HepG2 (cell line): ENCODE measurements around the gene CXCR2. TPM values are rescaled to one million over a fixed set of nuclear protein-coding genes. Genes with fewer than 3 reads are reported as not detected.

Experiments
- ATAC-seq: fragments of 200-7000 bp; cut with Tn5 transposase; 3 replicates; pipeline ENCODE4 v1.9.1; 2020; ENCODE audit warnings: mild to moderate bottlenecking, moderate library complexity
- BruUV-seq: library from RNA; stranded (reverse); fragments of 400-500 nt; replicated peaks from 2 replicates; lab custom pipeline; 2021; lab: Mats Ljungman, UMichigan
- CTCF ChIA-PET: fragments of 300-600 bp; formaldehyde crosslinking; extraction: SDS; loops from one replicate; lab custom pipeline; 2021; ENCODE audit warnings: low total read pairs, inconsistent platforms, low intra/inter-chr PET ratio; lab: Yijun Ruan, JAX
- POLR2A ChIA-PET: fragments of 350-600 bp; sonication (Branson Sonifier 250); formaldehyde crosslinking; loops from one replicate; lab custom pipeline; 2020; ENCODE audit warnings: antibody characterized with exemption, inconsistent platforms; lab: Yijun Ruan, JAX
- DNase-seq: peaks from one replicate; pipeline ENCODE4 v3.0.0-alpha.2; 2015; ENCODE audit warnings: low spot score
- FAIRE-seq: peaks from 3 replicates; lab custom pipeline; 2011; peaks lifted over from hg19 to GRCh38; lab: Jason Lieb, UNC
- H2AFZ ChIP-seq: one replicate; pipeline ENCODE4 v1.6.1; 2011; ENCODE audit warnings: low read length, inconsistent platforms
- H3K27ac ChIP-seq: fragments of 300-600 bp; 3 replicates; pipeline ENCODE4 v1.8.0; 2011; ENCODE audit warnings: mixed run types, mild to moderate bottlenecking, mixed read lengths, low read length, inconsistent platforms; ENCODE audit not compliant: insufficient read depth; ENCODE audit errors: extremely low read length
- H3K27me3 ChIP-seq, 2 experiments: fragments of 200-600 bp in 1 of 2; 2 replicates in 1 of 2; 3 replicates in 1 of 2; pipeline versions ENCODE4 v1.6.0 to v1.8.0; 2011; ENCODE audit warnings: low read length in 2 of 2, mild to moderate bottlenecking in 2 of 2, moderate library complexity in 2 of 2, inconsistent platforms in 1 of 2; ENCODE audit not compliant: insufficient read depth in 2 of 2, control insufficient read depth in 1 of 2
- H3K36me3 ChIP-seq, 2 experiments: fragments of 200-600 bp in 1 of 2; replicated peaks in 1 of 2; 2 replicates in 1 of 2; 3 replicates in 1 of 2; pipeline versions ENCODE4 v1.5.1 to v1.8.0; 2011; ENCODE audit warnings: low read length in 2 of 2, inconsistent platforms in 1 of 2; ENCODE audit not compliant: insufficient read depth in 2 of 2, control insufficient read depth in 1 of 2
- H3K4me1 ChIP-seq: 2 replicates; pipeline ENCODE4 v1.5.1; 2012; ENCODE audit warnings: low read length, inconsistent platforms; ENCODE audit not compliant: insufficient read depth
- H3K4me2 ChIP-seq: 2 replicates; pipeline ENCODE4 v1.6.0; 2011; ENCODE audit warnings: low read depth, low read length, inconsistent platforms
- H3K4me3 ChIP-seq, 3 experiments: fragments of 200-600 bp in 1 of 3; sonication (generic), shearing (Covaris generic) in 1 of 3; replicated peaks in 1 of 3; 2 replicates each; pipeline ENCODE4 v1.5.1; 2011 to 2016; ENCODE audit warnings: low read length in 3 of 3, inconsistent platforms in 2 of 3, low read depth in 2 of 3, mild to moderate bottlenecking in 2 of 3, control low read depth in 1 of 3, mixed read lengths in 1 of 3; ENCODE audit not compliant: insufficient read depth in 1 of 3
- H3K79me2 ChIP-seq: one replicate; pipeline ENCODE4 v1.6.1; 2011; ENCODE audit warnings: low read length, inconsistent platforms; ENCODE audit not compliant: insufficient read depth
- H3K9ac ChIP-seq: 2 replicates; pipeline ENCODE4 v1.6.0; 2011; ENCODE audit warnings: mild to moderate bottlenecking, low read depth, low read length, inconsistent platforms; ENCODE audit not compliant: insufficient read depth
- H3K9me3 ChIP-seq: 2 replicates; pipeline ENCODE4 v1.5.1; 2012; ENCODE audit warnings: mild to moderate bottlenecking, low read length
- H4K20me1 ChIP-seq: 2 replicates; pipeline ENCODE4 v1.6.0; 2011; ENCODE audit warnings: inconsistent platforms, mild to moderate bottlenecking, low read length, moderate library complexity; ENCODE audit not compliant: insufficient read depth
- DNMT1 ChIP-seq: sonication (generic); formaldehyde crosslinking; IDR thresholded peaks from 2 replicates; pipeline ENCODE4 v1.5.1; 2020; ENCODE audit warnings: mild to moderate bottlenecking, missing genetic modification reagents
- DR1 ChIP-seq: sonication (generic); formaldehyde crosslinking; IDR thresholded peaks from 2 replicates; pipeline ENCODE4 v1.8.0; 2021; ENCODE audit warnings: mild to moderate bottlenecking, missing genetic modification reagents, inconsistent platforms
- ETV5 ChIP-seq: IDR thresholded peaks from 2 replicates; pipeline ENCODE4 v1.6.1; 2018; ENCODE audit warnings: missing biosample characterization, missing genetic modification reagents, inconsistent platforms, borderline replicate concordance
- HMGA1 ChIP-seq: sonication (generic); formaldehyde crosslinking; conservative IDR thresholded peaks from 2 replicates; pipeline ENCODE4 v1.4.0; 2020; ENCODE audit warnings: missing genetic modification reagents
- HNRNPLL ChIP-seq: fragments of 200-400 bp; formaldehyde crosslinking; IDR thresholded peaks from 2 replicates; pipeline ENCODE4 v1.6.1; 2017; ENCODE audit warnings: mild to moderate bottlenecking, low read depth, low read length; ENCODE audit not compliant: poor library complexity, severe bottlenecking
- JUNB ChIP-seq: sonication (generic); formaldehyde crosslinking; IDR thresholded peaks from 2 replicates; pipeline ENCODE4 v1.8.0; 2022; ENCODE audit warnings: missing genetic modification reagents, mild to moderate bottlenecking, borderline replicate concordance
- KDM5A ChIP-seq: fragments of 200-600 bp; sonication (generic); IDR thresholded peaks from 2 replicates; pipeline ENCODE4 v1.7.0; 2018; ENCODE audit warnings: antibody characterized with exemption, mild to moderate bottlenecking, low read length, borderline replicate concordance
- KDM6A ChIP-seq: IDR thresholded peaks from 2 replicates; pipeline ENCODE4 v1.6.1; 2016; ENCODE audit warnings: low read depth
- PCBP1 ChIP-seq: fragments of 200-400 bp; formaldehyde crosslinking; IDR thresholded peaks from 2 replicates; pipeline ENCODE4 v1.6.1; 2017; ENCODE audit warnings: mild to moderate bottlenecking, low read depth, low read length, borderline replicate concordance
- POGZ ChIP-seq: sonication (generic); formaldehyde crosslinking; IDR thresholded peaks from 2 replicates; pipeline ENCODE4 v1.4.0; 2020; ENCODE audit warnings: mild to moderate bottlenecking, missing genetic modification reagents
- ZFP82 ChIP-seq: sonication (generic); formaldehyde crosslinking; IDR thresholded peaks from 2 replicates; pipeline ENCODE4 v1.5.1; 2020; ENCODE audit warnings: mild to moderate bottlenecking, missing genetic modification reagents, borderline replicate concordance
- ZNF207 ChIP-seq: fragments of 450-650 bp; IDR thresholded peaks from 2 replicates; pipeline ENCODE4 v1.6.1; 2016; ENCODE audit warnings: antibody characterized with exemption, borderline replicate concordance
- ZNF367 ChIP-seq: sonication (generic); formaldehyde crosslinking; IDR thresholded peaks from 2 replicates; pipeline ENCODE4 v1.4.0; 2020; ENCODE audit warnings: missing genetic modification reagents, borderline replicate concordance
- ZNF720 ChIP-seq: sonication (generic); formaldehyde crosslinking; IDR thresholded peaks from 2 replicates; pipeline ENCODE4 v1.4.0; 2020; ENCODE audit warnings: missing genetic modification reagents
- ZNF746 ChIP-seq: sonication (generic); formaldehyde crosslinking; IDR thresholded peaks from 2 replicates; pipeline ENCODE4 v1.8.0; 2022; ENCODE audit warnings: mild to moderate bottlenecking, missing genetic modification reagents
- WGBS: methylation state at CpG from one replicate; pipeline ENCODE4 v1.1.6; 2017; ENCODE audit warnings: low lambda C conversion rate; 5-methylcytosine and 5-hydroxymethylcytosine counted together
- in situ Hi-C: cut with HindIII; loops from 2 replicates; pipeline ENCODE4 v1.10.0; 2017; ENCODE audit warnings: low pct_unique_long_range_greater_than_20kb; ENCODE audit not compliant: extremely low pct_ligation_motif_present
- intact Hi-C: fragments of 100-400 bp; cut with micrococcal nuclease; formaldehyde crosslinking; loops from one replicate; pipeline ENCODE4 v1.10.0; 2022; ENCODE audit not compliant: unreplicated experiment
- polyA plus RNA-seq, 8 experiments: library from polyadenylated mRNA; depleted of rRNA in 3 of 8; stranded (reverse) in 7 of 8; unstranded in 1 of 8; fragments of >200 nt; fragmentation: Illumina TruSeq in 4 of 8; extraction: Trizol in 4 of 8; gene quantifications; 2 replicates each; pipeline versions ENCODE4 v1.2.1 to v1.2.3, GENCODE V29; 2011 to 2016; ENCODE audit warnings: low read depth in 4 of 8, missing spikeins in 1 of 8, mixed read lengths in 1 of 8; ENCODE audit not compliant: insufficient read depth in 1 of 8
- total RNA-seq, 5 experiments: library from RNA; depleted of rRNA; stranded (reverse); fragments of >200 nt; fragmentation: Illumina TruSeq; extraction: Trizol; gene quantifications; 2 replicates each; pipeline ENCODE4 v1.2.3, GENCODE V29; 2016; ENCODE audit warnings: low read depth in 1 of 5
- TF ChIP-seq, protein P1 (sequence below): sonication (generic); formaldehyde crosslinking; IDR thresholded peaks from 2 replicates; pipeline ENCODE4 v1.4.0; 2020; ENCODE audit warnings: missing genetic modification reagents
- TF ChIP-seq, protein P2 (sequence below): sonication (generic); IDR thresholded peaks from 2 replicates; pipeline ENCODE4 v1.6.1; 2016; ENCODE audit warnings: low read depth, borderline replicate concordance
- TF ChIP-seq, protein P3 (sequence below): sonication (generic); formaldehyde crosslinking; conservative IDR thresholded peaks from 2 replicates; pipeline ENCODE4 v1.4.0; 2020; ENCODE audit warnings: missing genetic modification reagents

Gene CXCR2
- total and polyA plus RNA-seq, 2 of the 13 experiments (the other 11 are each of a cell fraction or from before 2014, with no cell fraction given): not detected

DNA sequence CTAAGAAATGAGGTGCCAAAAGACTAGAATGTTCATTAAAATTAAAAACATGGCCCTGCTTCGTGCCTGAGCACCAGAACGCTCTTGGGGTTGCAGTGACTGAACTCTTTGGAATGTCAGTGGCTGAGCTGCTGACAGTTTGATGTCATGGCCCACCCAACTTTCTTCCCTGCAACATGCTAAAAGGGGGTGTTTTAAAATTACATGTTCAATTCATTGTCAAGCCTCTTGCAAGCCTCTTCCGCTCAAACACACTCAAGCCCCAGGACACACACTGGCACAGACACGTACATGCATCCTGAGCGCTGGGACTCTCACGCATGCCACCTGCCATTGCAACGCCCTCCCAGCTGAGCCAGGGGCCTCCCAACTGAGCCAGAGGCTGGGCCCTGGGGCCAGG is 44.1 kb upstream of the CXCR2 start (continued):
- TF ChIP-seq ETV5: no peak

DNA sequence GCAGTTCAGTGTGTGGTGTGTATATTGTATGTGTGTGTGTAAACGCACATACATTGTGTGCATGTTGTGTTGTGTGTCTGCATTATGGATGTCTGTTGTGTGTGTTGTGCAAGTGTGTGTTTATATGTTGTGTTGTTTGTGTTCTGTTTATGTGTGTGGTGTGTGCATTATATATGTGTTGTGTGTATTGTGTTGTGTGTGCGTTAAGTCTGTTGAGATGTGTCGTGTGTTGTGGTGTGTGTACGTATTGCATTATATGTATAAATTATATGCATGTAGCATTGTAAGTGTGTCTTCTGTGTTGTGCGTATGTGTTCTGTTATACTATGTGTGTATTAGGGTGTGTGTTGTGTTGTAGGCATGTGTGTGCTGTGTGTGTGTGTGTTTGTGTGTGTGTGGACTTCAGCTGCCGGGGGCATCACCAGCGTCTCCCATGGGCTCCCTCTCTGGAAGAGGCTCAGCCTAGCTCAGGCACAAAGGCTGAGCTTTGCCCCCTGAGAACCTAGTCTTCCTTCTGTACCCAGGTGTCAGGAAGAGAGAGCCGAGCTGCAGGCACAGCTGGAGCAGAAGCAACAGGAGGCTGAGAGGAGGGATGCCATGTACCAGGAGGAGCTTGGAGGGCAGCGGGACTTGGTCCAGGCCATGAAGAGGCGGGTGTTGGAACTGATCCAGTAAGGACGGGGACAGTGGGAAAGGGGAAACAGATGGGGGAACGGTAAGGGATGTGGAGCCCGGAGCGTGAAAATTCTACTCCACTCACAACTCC is 43.1 kb upstream of the CXCR2 start:
- H3K4me3 ChIP-seq: no peak overlapping the region
- intact Hi-C loops (no loop called here), in situ Hi-C loops (no loop called here)
- ATAC-seq (no peak), DNase-seq (no peak), FAIRE-seq (no peak)
- H3K9me3 ChIP-seq: peaks cover 6% of the 10 kb centered on the region; the same call in 1 of the 2 replicates
- no peak overlapping the region for H3K4me2 ChIP-seq
- no peaks in the 10 kb centered on the region for H3K79me2 ChIP-seq
- ChIA-PET CTCF (no interaction called here), POLR2A (no interaction called here)
- no peak overlapping the region for H3K9ac ChIP-seq
- no peak overlapping the region for H3K27ac ChIP-seq
- peaks cover 14% of the 10 kb centered on the region for H3K4me1 ChIP-seq
- no peaks in the 10 kb centered on the region for H4K20me1 ChIP-seq
- H3K27me3 ChIP-seq: peaks cover 0 to 11% of the 10 kb centered on the region in 2 experiments; a peak in 3 of 5 replicates
- WGBS: 42% methylated on average over 14 of the region's 14 CpGs
- no peak overlapping the region for H2AFZ ChIP-seq
- no peaks in the 10 kb centered on the region for H3K36me3 ChIP-seq
- BruUV-seq: no TSS peak
- TF ChIP-seq JUNB (peak; percentile 29; the same call in 1 of the 2 replicates), ZNF720 (CRISPR knock-in tag) (no peak), HNRNPLL (no peak), ZNF367 (CRISPR knock-in tag) (no peak), ZNF746 (no peak), POGZ (no peak), ZFP82 (CRISPR knock-in tag) (no peak), PCBP1 (no peak), HMGA1 (no peak), DNMT1 (CRISPR knock-in tag) (no peak), DR1 (no peak), KDM5A (no peak), KDM6A (CRISPR knock-in tag) (no peak), ZNF207 (no peak)
- TF ChIP-seq, protein P1, sequence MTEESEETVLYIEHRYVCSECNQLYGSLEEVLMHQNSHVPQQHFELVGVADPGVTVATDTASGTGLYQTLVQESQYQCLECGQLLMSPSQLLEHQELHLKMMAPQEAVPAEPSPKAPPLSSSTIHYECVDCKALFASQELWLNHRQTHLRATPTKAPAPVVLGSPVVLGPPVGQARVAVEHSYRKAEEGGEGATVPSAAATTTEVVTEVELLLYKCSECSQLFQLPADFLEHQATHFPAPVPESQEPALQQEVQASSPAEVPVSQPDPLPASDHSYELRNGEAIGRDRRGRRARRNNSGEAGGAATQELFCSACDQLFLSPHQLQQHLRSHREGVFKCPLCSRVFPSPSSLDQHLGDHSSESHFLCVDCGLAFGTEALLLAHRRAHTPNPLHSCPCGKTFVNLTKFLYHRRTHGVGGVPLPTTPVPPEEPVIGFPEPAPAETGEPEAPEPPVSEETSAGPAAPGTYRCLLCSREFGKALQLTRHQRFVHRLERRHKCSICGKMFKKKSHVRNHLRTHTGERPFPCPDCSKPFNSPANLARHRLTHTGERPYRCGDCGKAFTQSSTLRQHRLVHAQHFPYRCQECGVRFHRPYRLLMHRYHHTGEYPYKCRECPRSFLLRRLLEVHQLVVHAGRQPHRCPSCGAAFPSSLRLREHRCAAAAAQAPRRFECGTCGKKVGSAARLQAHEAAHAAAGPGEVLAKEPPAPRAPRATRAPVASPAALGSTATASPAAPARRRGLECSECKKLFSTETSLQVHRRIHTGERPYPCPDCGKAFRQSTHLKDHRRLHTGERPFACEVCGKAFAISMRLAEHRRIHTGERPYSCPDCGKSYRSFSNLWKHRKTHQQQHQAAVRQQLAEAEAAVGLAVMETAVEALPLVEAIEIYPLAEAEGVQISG (CRISPR knock-in tag): no peak
- TF ChIP-seq, protein P2, sequence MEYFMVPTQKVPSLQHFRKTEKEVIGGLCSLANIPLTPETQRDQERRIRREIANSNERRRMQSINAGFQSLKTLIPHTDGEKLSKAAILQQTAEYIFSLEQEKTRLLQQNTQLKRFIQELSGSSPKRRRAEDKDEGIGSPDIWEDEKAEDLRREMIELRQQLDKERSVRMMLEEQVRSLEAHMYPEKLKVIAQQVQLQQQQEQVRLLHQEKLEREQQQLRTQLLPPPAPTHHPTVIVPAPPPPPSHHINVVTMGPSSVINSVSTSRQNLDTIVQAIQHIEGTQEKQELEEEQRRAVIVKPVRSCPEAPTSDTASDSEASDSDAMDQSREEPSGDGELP: no peak
- TF ChIP-seq, protein P3, sequence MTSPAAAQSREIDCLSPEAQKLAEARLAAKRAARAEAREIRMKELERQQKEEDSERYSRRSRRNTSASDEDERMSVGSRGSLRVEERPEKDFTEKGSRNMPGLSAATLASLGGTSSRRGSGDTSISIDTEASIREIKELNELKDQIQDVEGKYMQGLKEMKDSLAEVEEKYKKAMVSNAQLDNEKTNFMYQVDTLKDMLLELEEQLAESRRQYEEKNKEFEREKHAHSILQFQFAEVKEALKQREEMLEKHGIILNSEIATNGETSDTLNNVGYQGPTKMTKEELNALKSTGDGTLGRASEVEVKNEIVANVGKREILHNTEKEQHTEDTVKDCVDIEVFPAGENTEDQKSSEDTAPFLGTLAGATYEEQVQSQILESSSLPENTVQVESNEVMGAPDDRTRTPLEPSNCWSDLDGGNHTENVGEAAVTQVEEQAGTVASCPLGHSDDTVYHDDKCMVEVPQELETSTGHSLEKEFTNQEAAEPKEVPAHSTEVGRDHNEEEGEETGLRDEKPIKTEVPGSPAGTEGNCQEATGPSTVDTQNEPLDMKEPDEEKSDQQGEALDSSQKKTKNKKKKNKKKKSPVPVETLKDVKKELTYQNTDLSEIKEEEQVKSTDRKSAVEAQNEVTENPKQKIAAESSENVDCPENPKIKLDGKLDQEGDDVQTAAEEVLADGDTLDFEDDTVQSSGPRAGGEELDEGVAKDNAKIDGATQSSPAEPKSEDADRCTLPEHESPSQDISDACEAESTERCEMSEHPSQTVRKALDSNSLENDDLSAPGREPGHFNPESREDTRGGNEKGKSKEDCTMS: no peak
